ENCODE data around the gene CDH16.

The CDH16 gene

DNA sequence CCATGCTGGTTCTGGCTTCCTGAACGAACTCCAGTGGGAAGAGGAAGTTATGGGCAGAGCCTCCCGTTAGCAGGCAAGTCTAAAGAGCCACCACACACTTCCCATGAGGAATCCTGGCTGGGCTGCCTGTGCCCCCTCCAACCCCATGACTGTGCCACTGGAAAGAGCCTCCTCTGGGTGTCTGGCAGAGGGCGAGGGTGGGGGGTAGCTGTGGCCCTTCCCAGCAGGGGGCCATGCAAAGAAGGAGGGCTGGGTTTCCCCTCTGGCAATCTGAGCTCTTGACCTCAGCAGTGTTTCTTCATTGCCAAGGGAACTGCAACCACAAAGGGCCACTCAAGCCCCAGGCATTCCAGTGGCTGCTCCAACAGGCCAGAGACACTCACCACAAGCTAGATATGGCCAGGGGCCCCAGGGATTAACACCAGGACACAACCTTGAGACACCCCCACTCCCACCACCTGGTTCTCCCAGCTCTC is 8.3 kb upstream of the CDH16 start:
- no peak for DNase-seq (ENCODE audit: low read depth, low spot score)

DNA sequence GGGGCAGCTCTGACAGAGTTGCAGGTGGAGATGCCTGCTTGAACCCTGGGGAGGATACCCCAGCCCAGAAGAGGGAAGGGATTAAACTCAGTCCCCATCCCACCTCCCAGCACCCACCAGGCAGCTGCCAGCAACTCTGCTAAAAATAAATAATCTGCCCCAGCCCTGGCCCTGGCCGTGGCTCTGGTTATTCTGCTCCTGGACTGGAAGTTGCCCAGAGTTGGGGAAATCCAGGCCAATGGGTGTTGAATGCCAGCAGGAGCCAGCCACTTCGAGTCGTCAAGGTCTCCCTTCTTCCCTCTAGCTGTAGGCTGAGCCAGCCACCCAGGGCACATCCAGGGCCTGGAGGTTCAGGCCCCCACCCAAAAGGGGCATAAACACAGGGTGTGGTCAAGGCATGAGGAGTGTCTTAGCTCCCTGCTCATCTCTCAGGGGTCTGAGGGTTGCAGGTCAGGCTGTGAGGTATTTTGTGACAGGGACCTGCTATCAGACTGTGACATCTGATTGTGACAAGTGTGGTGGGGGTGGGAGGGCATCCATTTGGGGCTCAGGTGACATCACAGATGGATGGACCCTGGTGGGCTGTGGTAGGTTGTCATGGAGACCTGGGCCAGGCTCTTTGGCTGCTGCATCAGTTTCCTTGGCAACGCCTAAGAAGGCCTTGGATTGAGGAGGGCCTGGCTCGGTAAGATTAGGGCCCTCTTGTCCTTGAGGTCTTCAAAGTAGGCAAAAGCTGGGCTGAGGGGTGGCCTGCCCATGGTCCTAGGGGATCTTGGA is 7.7 kb upstream of the CDH16 start:
- DNase-seq (ENCODE audit: low read depth, low spot score) = no peak

DNA sequence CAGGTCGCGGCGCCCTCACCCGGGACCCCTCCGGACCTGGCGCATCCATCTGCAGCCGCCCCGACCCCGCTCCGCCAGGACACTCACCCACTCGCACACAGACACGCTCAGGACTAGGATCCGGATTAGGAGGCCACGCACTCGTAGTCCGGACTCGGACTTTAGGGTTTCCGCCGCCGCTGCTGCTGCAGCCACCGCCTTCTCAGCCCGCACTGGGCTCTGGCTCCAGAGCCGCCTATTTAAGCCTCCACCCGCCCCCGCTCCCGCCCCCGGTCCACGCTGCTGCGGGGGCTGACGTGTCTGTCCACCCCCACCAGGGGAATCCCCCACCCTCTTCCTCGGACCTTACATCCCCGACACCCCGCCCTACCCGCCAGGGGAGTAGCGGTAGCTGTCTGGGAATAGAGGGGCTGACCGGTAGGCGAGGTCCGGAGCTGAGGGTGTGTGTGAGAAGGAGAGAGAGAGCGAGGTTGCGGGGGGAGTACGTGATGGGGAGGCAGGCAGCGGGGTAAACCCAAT is 6.7 kb upstream of the CDH16 start, which contains the start of gene RRAD:
TSS of gene RRAD (minus strand) at position 214 of the 519 bp plus-strand sequence. CDS start 356 bp downstream, outside the sequence.
- no peak for DNase-seq (ENCODE audit: low read depth, low spot score)

DNA sequence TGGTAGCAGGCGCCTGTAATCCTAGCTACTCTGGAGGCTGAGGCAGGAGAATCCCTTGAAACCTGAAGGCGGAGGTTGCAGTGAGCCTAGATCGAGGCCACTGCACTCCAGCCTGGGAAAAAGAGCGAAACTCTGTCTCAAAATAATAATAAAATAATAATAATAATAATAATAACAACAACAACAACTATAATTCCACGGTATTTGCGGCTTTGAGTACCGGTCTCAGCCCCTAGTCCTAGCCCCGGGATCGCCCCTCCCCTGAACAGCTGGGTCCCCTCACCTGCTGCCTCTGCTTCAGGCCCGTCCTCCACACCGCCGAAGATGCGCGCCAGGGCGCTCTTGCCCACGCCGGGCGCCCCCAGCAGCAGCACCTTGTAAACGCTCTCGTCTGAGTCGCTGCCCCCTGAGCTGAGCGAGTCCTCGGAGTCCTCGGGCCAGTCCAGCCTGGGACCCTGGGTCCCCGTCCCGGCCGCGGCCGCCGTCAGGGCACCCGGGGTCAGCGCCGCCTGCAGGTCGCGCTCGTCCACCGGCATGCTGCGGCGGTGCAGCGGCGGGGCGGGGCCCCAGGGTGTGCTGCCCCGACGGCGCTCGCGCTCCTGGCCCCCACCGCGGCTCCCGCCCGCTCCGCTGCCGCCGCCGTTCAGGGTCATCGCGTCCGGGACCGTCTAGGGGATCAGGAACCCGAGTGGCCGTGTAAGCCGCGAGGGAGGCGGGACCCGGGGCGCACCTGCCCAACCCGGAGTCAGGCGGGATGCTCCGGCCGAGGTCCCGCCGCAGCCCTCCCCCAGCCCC is 6.0 kb upstream of the CDH16 start:
- no peak for DNase-seq (ENCODE audit: low read depth, low spot score)

DNA sequence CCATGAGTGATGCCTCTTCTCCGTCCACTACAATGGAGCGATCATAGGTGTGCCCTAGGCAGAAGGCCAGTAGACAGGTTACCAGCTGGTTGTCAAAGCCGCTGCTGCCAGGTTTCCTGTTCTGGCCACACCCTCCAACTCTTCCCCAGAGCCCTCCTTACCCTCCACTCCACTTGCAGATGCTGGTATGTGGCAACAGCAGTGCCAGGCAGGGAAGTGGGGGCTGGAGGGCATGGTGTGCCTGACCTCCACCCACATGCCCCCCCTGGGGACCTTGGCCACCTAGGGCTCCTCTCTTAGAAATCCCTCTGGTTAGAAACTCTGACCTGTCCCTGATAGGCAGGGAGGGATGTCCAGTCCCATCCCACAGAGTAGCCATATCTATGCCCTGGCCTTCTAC is 5.2 kb upstream of the CDH16 start:
- no peak for DNase-seq (ENCODE audit: low read depth, low spot score)

DNA sequence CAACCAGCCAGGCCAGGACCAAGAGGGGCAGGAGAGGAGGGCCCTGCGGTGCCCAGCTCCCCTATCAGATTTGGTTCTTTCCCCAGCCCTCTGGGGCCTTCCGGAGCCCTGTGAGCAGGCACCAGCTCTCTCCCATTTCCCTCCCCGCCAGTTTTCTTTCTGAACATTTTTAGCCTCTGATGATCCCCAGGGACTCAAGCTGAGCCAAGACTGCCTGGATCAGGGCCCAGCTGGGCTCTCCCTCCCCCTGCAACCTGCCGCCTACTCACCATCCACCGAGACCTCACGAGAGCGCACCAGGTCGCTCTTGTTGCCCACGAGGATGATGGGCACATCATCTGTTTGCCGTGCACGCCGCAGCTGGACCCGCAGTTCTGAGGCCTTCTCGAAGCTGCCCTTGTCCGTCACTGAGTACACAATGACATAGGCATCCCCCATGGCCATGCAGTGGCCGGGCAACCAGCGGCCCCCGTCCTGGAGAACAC is 4.6 kb upstream of the CDH16 start:
- DNase-seq (ENCODE audit: low read depth, low spot score) = no peak

DNA sequence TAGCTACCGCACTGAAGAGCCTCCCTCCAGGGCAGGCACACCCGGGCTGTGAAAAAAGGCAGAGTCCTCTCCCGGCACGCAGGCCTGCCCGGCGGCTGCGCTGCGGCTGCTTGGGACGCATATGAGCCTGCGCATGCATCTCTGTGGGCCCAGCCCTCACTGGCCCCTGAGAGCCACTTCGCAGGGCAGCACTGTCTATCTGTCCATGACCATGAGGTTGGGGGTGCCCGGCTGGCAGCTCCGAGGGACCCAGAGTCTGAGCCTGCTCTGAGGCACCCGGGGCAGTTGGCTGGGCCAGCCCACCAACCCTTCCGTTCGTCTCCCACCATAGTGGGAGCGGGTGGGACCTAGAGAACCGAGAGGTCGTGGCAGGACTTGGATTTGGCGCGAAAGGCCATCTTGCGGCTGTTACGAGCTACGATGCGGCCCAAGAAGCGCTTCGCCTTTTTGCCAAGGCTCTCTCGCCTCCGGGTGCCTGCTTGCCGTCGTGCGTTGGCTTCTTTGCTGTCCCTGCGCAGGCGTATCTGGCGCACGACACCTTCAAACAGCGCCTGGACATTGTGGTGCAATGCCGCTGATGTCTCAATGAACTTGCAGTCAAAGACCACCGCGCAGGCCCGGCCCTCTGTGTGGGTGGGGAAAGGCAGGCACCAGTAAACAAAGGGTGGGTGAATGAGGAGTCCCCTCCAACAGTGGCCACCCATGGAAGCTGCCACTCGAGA is 3.2 kb upstream of the CDH16 start:
- no peak for DNase-seq (ENCODE audit: low read depth, low spot score)

DNA sequence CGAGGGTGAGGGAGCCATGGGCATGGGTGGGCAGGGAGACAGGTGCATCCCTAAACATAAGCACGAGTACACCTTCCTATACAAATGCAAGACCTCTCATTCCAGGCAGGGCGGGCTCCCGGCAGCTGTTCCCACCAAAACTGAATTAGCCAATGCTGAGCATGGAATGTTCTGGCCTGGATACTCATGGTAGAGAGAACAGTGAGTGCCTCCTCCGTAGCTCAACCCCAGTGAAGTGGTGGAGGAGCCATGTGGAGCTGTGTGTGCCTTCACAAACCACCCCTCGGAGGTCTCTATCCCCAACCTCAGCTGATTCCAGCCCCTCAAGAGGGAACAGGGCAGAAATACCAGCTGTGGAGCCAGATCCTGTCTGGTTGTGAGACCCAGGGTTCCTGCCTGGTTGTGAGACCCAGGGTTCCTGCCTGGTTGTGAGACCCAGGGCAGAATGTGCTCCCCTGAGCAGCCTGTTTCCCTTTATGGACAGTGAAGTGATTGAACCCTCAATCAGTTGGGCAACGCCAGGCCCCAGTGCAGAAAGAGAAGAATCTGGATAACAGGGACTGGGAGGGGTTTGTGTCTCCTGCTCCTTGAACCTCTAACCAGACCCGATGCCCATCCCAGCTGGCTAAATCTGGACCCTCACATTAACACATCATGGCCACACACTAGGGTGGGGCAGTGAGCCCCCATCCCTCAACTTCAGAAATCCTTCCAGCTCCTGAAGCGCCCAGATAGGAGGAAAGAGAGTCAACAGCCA is 2.4 kb upstream of the CDH16 start:
- no peak for DNase-seq (ENCODE audit: low read depth, low spot score)

DNA sequence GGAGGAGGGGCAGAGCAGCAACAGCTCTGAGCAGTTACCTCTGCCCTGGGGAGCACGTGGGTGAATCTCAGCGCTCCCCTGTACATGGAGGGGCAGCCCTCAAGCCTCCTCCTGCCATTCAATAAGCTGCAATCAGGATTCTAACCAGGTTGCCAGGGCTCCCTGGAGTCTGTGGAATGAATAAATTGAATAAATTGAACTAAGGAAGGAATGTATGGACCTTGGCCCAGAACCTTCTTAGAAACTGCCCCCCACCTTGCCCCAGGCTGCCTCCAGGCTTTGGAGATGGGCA is 1.6 kb upstream of the CDH16 start:
- no peak for DNase-seq (ENCODE audit: low read depth, low spot score)

DNA sequence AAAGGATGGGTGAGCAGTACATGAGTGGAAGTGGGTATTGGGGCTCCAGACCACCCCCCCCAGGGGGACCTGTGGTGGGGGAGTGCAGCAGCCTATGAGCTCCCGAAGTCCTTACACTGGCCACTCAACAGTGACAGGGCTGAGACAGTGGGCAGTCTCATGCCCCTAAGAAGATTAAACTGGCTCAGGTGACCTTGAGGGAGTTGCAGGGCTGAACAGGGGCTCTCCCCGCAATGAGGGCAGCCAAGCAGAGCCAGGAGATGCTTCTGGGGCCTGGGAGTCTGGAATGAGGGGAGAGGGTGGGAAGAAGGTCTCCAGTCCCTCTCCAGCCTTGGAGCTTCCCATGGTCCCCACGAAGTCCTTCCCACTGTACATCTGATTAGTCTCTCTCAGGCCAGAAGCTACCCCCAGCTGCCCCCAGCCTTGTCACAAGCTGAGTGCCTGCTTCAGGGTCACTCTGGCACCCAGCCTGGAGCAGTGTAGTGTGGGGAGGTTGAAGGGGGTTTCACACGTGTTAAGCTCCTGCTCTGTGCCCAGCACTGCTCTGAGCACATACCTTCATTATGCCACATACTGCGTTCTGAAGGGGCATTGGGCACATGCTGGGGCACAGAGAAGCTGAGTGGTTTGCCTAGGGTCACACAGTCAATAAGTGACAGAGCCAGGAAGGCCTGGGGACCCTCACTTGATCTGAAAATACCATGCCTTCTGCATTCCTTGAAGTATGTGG is 1.0 kb upstream of the CDH16 start:
- no peak for DNase-seq (ENCODE audit: low read depth, low spot score)

DNA sequence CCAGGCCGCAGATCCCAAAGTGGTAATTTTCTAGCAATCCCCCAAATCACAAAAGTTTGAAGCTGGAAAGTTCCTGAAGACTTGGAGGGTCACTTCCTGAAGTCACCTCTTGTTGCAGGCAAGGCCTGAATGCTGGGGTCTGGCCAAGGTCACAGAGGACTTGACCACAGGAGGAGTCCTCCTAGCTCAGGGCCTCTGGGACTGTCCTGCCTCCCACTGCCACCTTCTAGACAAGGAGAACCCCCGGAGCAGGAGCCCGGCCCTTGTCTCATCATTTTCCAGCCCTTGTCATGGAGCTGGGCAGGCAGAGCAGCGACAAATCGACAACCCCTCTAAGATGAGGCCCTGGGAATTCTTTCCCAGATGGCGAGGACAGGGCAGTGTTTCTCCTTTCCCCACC is 330 bp downstream of the CDH16 start:
- no peak for DNase-seq (ENCODE audit: low read depth, low spot score)

DNA sequence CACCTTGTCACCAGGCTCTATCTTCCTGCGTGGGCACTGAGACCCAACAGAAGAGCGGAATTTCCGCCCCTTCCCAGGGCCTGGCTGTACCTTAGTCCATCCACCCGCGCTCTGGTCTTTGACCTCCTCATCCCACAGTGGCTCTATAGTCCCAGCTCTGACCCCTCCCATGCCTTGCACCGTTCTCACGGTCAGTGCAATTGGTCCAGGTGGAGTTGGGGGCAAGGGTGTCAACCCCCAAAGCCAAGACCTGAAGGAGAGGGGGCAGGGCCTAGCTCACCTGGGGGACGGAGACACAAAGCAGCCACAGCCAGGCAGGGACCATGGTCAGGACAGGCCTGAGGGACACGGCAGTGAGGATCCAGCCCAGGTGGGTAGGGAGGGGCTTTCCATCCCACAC is 944 bp downstream of the CDH16 start:
- DNase-seq (ENCODE audit: low read depth, low spot score) = no peak

DNA sequence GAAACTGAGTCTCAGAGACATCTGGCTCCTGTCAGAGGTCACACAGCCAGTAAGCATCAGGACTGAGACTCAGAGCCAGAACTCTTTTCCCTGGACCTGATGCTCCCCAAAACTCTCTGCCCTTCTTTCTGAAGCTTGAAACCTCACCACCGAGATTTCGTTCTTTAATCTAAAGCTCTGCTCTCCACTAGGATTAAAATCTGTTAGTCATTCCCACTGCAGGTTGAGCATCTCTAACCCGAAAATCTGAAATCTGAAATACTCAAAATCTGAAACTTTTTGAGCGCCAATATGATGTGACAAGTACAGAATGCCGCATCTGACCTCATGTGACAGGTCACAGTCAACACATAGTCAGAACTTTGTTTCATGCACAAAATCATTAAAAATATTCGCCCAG is 2.2 kb downstream of the CDH16 start:
- DNase-seq (ENCODE audit: low read depth, low spot score) = no peak

DNA sequence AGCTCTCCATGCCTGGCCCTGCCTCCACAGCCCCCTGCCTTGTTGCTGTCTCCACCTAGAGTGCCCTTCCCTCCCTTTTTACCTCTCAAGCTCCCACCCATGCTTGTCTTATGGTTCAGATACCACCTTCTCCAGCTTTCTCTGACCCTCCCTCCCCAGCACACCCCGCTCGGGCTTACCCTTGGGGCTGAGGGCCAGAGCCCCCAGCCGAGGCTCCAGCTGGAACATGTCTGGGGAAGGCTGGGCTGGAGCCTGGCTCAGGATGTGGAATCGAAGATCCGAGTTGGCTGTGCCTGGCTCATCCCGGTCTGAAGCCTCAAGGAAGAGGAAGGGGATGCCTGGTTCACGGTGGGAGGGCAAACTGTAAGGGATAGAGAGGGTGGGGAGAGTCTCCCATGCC is 3.6 kb downstream of the CDH16 start:
- no peak for DNase-seq (ENCODE audit: low read depth, low spot score)

DNA sequence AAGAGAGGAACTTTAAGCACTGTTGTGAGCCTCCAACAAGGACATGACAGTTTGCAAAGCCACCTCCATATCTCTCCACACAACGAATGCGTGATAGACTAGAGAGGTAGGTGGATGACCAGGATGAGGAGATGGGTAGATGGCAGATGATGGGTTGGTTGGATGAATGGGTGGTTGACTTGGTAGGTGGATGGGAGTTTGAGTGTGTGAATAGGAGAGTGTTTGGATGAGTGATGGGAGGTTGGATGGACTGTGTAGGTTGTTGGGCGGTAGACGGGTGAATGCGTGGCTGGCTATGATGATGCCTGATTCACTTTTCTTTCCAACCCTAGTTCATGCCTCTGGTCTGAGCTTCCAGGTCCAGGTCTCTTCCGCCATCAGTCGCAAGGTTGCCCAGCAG is 4.1 kb downstream of the CDH16 start:
- no peak for DNase-seq (ENCODE audit: low read depth, low spot score)

DNA sequence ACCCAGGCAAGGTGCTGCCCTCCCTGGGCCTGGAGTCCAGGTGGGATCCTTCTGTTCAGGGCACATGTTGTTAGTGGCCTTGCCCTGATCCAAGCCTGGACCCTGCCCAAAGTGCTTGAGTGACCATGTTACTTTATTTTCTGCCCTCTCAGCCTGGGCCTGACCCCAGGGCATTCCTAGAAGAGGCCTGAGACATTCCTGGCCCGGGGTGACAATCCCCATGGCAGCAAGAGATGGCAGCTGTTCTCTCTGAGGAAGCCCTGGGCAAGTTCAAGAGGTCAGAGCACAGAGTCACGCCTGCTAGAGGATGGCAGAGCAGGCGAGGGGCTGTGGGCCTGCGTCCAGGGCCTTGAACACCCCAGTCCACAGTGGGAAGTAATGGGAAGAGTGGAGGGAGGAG is 5.0 kb downstream of the CDH16 start:
- DNase-seq (ENCODE audit: low read depth, low spot score) = no peak

DNA sequence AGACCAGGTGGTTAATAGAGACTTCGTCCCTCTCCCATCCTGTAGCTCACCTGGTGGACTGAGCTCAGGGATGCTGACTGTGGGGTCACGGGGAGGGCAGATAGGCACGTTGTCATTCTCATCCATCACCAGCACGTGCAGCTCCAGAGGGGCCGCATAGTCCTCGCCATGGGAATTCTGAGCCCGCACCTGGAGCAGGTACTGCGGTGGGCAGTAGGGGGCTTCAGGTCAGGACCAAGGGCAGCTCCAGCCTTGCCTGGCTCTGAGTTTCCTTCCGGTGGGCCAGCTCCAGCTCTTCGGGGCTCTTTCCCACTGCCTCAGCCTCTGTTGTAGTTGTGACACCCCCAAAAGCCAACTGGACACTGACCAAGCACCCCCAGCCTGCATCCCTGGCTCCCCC is 5.6 kb downstream of the CDH16 start:
- DNase-seq (ENCODE audit: low read depth, low spot score) = no peak

DNA sequence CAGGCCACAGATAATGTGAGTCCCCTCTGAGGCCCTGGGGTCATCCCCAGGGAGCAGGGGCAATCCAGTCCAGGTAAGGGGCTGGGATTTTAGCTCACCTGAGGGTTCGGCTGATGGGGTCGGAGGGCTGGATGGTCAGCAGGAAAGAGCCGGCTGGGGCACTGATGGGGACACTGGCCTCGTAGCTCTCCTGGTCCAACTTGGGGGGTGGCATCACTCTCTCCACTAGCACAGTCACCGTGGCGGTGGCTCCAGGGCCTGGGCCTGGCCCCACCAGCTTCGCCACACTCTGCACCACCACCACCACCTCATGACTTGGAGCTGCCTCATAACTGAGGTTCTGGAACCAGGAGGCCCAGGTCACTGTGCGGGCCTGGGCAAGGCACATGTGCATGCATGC is 6.9 kb downstream of the CDH16 start:
- no peak for DNase-seq (ENCODE audit: low read depth, low spot score)

DNA sequence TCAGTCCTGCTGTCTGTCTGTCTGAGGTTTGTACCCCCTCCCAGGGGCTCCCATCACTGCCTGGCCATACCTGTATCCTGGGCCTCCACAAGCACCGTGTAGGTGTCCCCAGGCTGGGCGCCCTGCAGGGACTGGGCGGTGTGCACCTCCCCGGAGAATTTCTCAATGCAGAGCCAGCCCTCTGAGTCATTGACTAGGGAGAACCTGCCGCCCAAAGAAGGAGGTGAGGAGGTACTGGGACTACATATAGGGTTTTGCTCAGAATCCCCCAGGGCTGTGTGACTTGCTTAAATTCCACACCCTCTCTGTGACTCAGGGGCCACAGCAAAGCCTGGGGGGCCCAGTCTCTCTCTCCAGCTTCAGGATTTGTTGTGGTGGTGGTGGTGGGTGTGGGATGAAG is 7.6 kb downstream of the CDH16 start:
- no peak for DNase-seq (ENCODE audit: low read depth, low spot score)

DNA sequence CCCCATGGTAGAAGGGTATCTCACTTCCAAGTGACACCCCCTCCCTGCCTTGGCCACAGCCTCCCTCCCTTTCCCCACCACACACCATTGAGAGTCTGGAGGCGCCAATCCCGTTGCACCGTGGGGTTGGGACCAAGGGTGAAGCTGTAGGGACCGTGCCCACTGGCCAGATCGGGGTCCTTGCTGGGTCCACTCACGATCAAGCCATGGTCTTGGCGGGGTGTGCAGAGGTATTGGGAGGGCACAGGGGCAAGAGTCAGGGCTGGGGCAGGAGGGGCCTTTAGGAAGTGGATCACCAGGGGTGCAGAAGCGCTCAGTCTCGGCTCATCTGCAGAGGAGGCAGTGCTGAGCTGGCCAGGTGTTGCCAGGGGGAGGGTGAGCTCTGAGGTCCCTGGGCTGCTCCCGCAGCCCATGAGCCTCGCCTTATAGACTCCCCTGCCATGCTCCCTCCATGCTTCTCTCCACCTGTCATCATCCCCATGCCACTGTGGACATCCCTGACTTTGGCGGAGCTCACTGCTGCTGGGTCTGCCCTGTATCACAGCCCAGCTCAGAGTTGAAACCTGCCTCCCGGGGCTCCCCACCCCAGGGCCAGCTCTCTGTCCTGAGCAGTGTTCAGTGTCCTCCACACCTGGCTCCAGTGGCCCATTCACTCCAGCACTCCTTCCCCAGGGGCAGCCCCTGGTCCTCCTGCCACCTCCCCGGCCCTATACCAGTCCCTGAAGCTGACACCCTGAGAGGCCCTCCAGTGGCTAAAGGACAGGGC is 8.3 kb downstream of the CDH16 start:
- DNase-seq (ENCODE audit: low read depth, low spot score) = no peak

Data from activated naive CD8-positive, alpha-beta T cell treated with anti-CD3 and anti-CD28 coated beads, Interleukin-2, amount 50 U/mL, for 16 hours (primary cell).